ENCODE data around the gene KCNN3.
A peak's percentile ranks its signal among the peaks of the same experiment; 100 is the strongest.

Gene KCNN3

GRCh38 chr1:154726896-154727753 lies 143.0 kb downstream of the KCNN3 start:
- DNase-seq (ENCODE audit: low spot score), result peak; percentile 48

GRCh38 chr1:154726443-154726842 lies 143.6 kb downstream of the KCNN3 start:
- no peak for DNase-seq (ENCODE audit: low spot score)

GRCh38 chr1:154725865-154726264 lies 144.2 kb downstream of the KCNN3 start:
- DNase-seq (ENCODE audit: low spot score), result no peak

GRCh38 chr1:154720328-154721297 lies 149.5 kb downstream of the KCNN3 start:
- DNase-seq (ENCODE audit: low spot score), result peak; percentile 45

GRCh38 chr1:154719586-154720327 lies 150.3 kb downstream of the KCNN3 start:
- no peak for DNase-seq (ENCODE audit: low spot score)

GRCh38 chr1:154718566-154718965 lies 151.5 kb downstream of the KCNN3 start:
- DNase-seq (ENCODE audit: low spot score), result no peak

GRCh38 chr1:154717528-154717924 lies 152.6 kb downstream of the KCNN3 start:
- DNase-seq (ENCODE audit: low spot score), result no peak

- DNase-seq (ENCODE audit: low spot score), result no peak
Observed at GRCh38 chr1:154716614-154717527, 153.2 kb downstream of the KCNN3 start.

- DNase-seq (ENCODE audit: low spot score), result no peak
Observed at GRCh38 chr1:154716011-154716410, 154.1 kb downstream of the KCNN3 start.

- no peak for DNase-seq (ENCODE audit: low spot score)
Observed at GRCh38 chr1:154715385-154715784, 154.7 kb downstream of the KCNN3 start.

GRCh38 chr1:154714638-154715037 lies 155.4 kb downstream of the KCNN3 start:
- DNase-seq (ENCODE audit: low spot score), result no peak

- no peak for DNase-seq (ENCODE audit: low spot score)
Observed at GRCh38 chr1:154714052-154714623, 155.9 kb downstream of the KCNN3 start.

GRCh38 chr1:154713005-154713404 lies 157.1 kb downstream of the KCNN3 start:
- DNase-seq (ENCODE audit: low spot score), result no peak

GRCh38 chr1:154712166-154712810 lies 157.8 kb downstream of the KCNN3 start:
- no peak for DNase-seq (ENCODE audit: low spot score)

GRCh38 chr1:154711416-154711815 lies 158.7 kb downstream of the KCNN3 start:
- DNase-seq (ENCODE audit: low spot score), result no peak

GRCh38 chr1:154710106-154710505 lies 160.0 kb downstream of the KCNN3 start:
- DNase-seq (ENCODE audit: low spot score), result no peak

- no peak for DNase-seq (ENCODE audit: low spot score)
Observed at GRCh38 chr1:154707901-154708463, 162.1 kb downstream of the KCNN3 start.

- DNase-seq (ENCODE audit: low spot score), result no peak
Observed at GRCh38 chr1:154706851-154707250, 163.2 kb downstream of the KCNN3 start.

GRCh38 chr1:154705544-154705943 lies 164.5 kb downstream of the KCNN3 start:
- DNase-seq (ENCODE audit: low spot score), result no peak

GRCh38 chr1:154703170-154703569 lies 166.9 kb downstream of the KCNN3 start:
- DNase-seq (ENCODE audit: low spot score), result no peak

Data from globus pallidus (tissue), 1 donor.